ENCODE results near the gene CDKN2AIPNL.
"Not testable (repeated sequence)": the region's sequence is repeated elsewhere in the genome, so short reads cannot be mapped to it uniquely, and the experiment has no call there.

CDKN2AIPNL gene

GRCh38 chr5:134422791-134423365, 11.2 kb upstream of the CDKN2AIPNL start:
- H3K9ac ChIP-seq (ENCODE audit: low read length), result no peak overlapping the region
- no peaks in the 10 kb centered on the region for H3F3A ChIP-seq (ENCODE audit: insufficient read depth, low read length)
- DNase-seq, result no peak
- H2AFZ ChIP-seq (ENCODE audit: low read length), result no peak overlapping the region
- TF ChIP-seq EZH2 (optimal IDR thresholded peaks at IDR 0.05; ENCODE audit: low read depth, low read length) (no peak), EZH2phosphoT487 (IDR thresholded peaks at IDR 0.05; ENCODE audit: low read length) (no peak), CTCF (IDR thresholded peaks at IDR 0.05; ENCODE audit: low read length) (no peak)
- no peaks in the 10 kb centered on the region for H3K36me3 ChIP-seq (replicated peaks; ENCODE audit: insufficient read depth, low read length)
- no peaks in the 10 kb centered on the region for H3K9me2 ChIP-seq (replicated peaks; ENCODE audit: insufficient read depth, low read length)
- no peaks in the 10 kb centered on the region for H3K27me3 ChIP-seq (replicated peaks; ENCODE audit: insufficient read depth, low read length)
- H3K79me2 ChIP-seq (ENCODE audit: low read length), result no peaks in the 10 kb centered on the region
- H3K27ac ChIP-seq (ENCODE audit: low read length), result no peak overlapping the region
- H3K9me3 ChIP-seq (replicated peaks; ENCODE audit: insufficient read depth, low read length), result no peaks in the 10 kb centered on the region
- H3K4me1 ChIP-seq (ENCODE audit: low read length), result no peaks in the 10 kb centered on the region
- no peak overlapping the region for H3K4me3 ChIP-seq (ENCODE audit: low read length)
- no peaks in the 10 kb centered on the region for H4K20me1 ChIP-seq (ENCODE audit: insufficient read depth, low read length)
- H3K4me2 ChIP-seq (ENCODE audit: low read depth, low read length), result no peak overlapping the region

- H3K79me2 ChIP-seq (ENCODE audit: low read length); H3K4me2 ChIP-seq (ENCODE audit: low read depth, low read length); H3K4me3 ChIP-seq (ENCODE audit: low read length); H3K4me1 ChIP-seq (ENCODE audit: low read length); H3F3A ChIP-seq (ENCODE audit: insufficient read depth, low read length); H2AFZ ChIP-seq (ENCODE audit: low read length); H3K9ac ChIP-seq (ENCODE audit: low read length); H3K27me3 ChIP-seq (replicated peaks; ENCODE audit: insufficient read depth, low read length); DNase-seq; H3K9me2 ChIP-seq (replicated peaks; ENCODE audit: insufficient read depth, low read length); H4K20me1 ChIP-seq (ENCODE audit: insufficient read depth, low read length); H3K9me3 ChIP-seq (replicated peaks; ENCODE audit: insufficient read depth, low read length); H3K27ac ChIP-seq (ENCODE audit: low read length); H3K36me3 ChIP-seq (replicated peaks; ENCODE audit: insufficient read depth, low read length): not testable (repeated sequence)
Observed at GRCh38 chr5:134421038-134421437, 9.4 kb upstream of the CDKN2AIPNL start.

GRCh38 chr5:134420343-134420742, 8.7 kb upstream of the CDKN2AIPNL start:
- Histone ChIP-seq H3K4me2 (ENCODE audit: low read depth, low read length) (no peak overlapping the region), H2AFZ (ENCODE audit: low read length) (no peak overlapping the region), H4K20me1 (ENCODE audit: insufficient read depth, low read length) (no peaks in the 10 kb centered on the region), H3K36me3 (replicated peaks; ENCODE audit: insufficient read depth, low read length) (no peaks in the 10 kb centered on the region), H3K4me3 (ENCODE audit: low read length) (no peak overlapping the region), H3K27ac (ENCODE audit: low read length) (no peak overlapping the region), H3K27me3 (replicated peaks; ENCODE audit: insufficient read depth, low read length) (no peaks in the 10 kb centered on the region), H3K9ac (ENCODE audit: low read length) (no peak overlapping the region), H3K4me1 (ENCODE audit: low read length) (no peaks in the 10 kb centered on the region), H3K9me3 (replicated peaks; ENCODE audit: insufficient read depth, low read length) (no peaks in the 10 kb centered on the region), H3F3A (ENCODE audit: insufficient read depth, low read length) (no peaks in the 10 kb centered on the region), H3K9me2 (replicated peaks; ENCODE audit: insufficient read depth, low read length) (no peaks in the 10 kb centered on the region), H3K79me2 (ENCODE audit: low read length) (no peaks in the 10 kb centered on the region)
- no peak for DNase-seq
- no peak for TF ChIP-seq EZH2 (optimal IDR thresholded peaks at IDR 0.05; ENCODE audit: low read depth, low read length)
- no peak for TF ChIP-seq CTCF (IDR thresholded peaks at IDR 0.05; ENCODE audit: low read length)
- no peak for TF ChIP-seq EZH2phosphoT487 (IDR thresholded peaks at IDR 0.05; ENCODE audit: low read length)

- no peaks in the 10 kb centered on the region for H3K9me3 ChIP-seq (replicated peaks; ENCODE audit: insufficient read depth, low read length)
- no peaks in the 10 kb centered on the region for H3K36me3 ChIP-seq (replicated peaks; ENCODE audit: insufficient read depth, low read length)
- H3K79me2 ChIP-seq (ENCODE audit: low read length), result no peaks in the 10 kb centered on the region
- no peak for DNase-seq
- H3K4me3 ChIP-seq (ENCODE audit: low read length), result no peak overlapping the region
- no peak overlapping the region for H3K4me2 ChIP-seq (ENCODE audit: low read depth, low read length)
- no peak overlapping the region for H2AFZ ChIP-seq (ENCODE audit: low read length)
- H3K9ac ChIP-seq (ENCODE audit: low read length), result no peak overlapping the region
- H3K9me2 ChIP-seq (replicated peaks; ENCODE audit: insufficient read depth, low read length), result no peaks in the 10 kb centered on the region
- no peak overlapping the region for H3K27ac ChIP-seq (ENCODE audit: low read length)
- TF ChIP-seq CTCF (IDR thresholded peaks at IDR 0.05; ENCODE audit: low read length) (no peak), EZH2 (optimal IDR thresholded peaks at IDR 0.05; ENCODE audit: low read depth, low read length) (no peak), EZH2phosphoT487 (IDR thresholded peaks at IDR 0.05; ENCODE audit: low read length) (no peak)
- no peaks in the 10 kb centered on the region for H4K20me1 ChIP-seq (ENCODE audit: insufficient read depth, low read length)
- no peaks in the 10 kb centered on the region for H3K27me3 ChIP-seq (replicated peaks; ENCODE audit: insufficient read depth, low read length)
- H3F3A ChIP-seq (ENCODE audit: insufficient read depth, low read length), result no peaks in the 10 kb centered on the region
- no peaks in the 10 kb centered on the region for H3K4me1 ChIP-seq (ENCODE audit: low read length)
Observed at GRCh38 chr5:134418958-134419357, 7.3 kb upstream of the CDKN2AIPNL start.
